HUES6 (cell line): ENCODE data around the gene PHLDA1.
A peak's percentile ranks its signal among the peaks of the same experiment; 100 is the strongest.

ENCODE experiments used
- H3K27ac ChIP-seq: 2 replicates; pipeline ENCODE4 v1.7.0; 2013; ENCODE audit warnings: low read depth, mild to moderate bottlenecking, low read length, inconsistent platforms
- H3K27me3 ChIP-seq: 2 replicates; pipeline ENCODE4 v1.6.1; 2013; ENCODE audit warnings: low read length; ENCODE audit not compliant: control insufficient read depth, insufficient read depth
- H3K36me3 ChIP-seq: 2 replicates; pipeline ENCODE4 v1.6.1; 2013; ENCODE audit warnings: low read length; ENCODE audit not compliant: control insufficient read depth, insufficient read depth
- H3K4me1 ChIP-seq: 2 replicates; pipeline ENCODE4 v1.6.1; 2013; ENCODE audit warnings: low read length; ENCODE audit not compliant: control insufficient read depth, insufficient read depth
- H3K4me3 ChIP-seq: 2 replicates; pipeline ENCODE4 v1.5.1; 2013; ENCODE audit warnings: low read depth, low read length
- H3K9ac ChIP-seq: one replicate; pipeline ENCODE4 v1.6.1; 2013; ENCODE audit warnings: mild to moderate bottlenecking, low read length
- H3K9me3 ChIP-seq: 2 replicates; pipeline ENCODE4 v1.6.1; 2013; ENCODE audit warnings: low read depth, low read length; ENCODE audit not compliant: control insufficient read depth, insufficient read depth

Gene PHLDA1

DNA sequence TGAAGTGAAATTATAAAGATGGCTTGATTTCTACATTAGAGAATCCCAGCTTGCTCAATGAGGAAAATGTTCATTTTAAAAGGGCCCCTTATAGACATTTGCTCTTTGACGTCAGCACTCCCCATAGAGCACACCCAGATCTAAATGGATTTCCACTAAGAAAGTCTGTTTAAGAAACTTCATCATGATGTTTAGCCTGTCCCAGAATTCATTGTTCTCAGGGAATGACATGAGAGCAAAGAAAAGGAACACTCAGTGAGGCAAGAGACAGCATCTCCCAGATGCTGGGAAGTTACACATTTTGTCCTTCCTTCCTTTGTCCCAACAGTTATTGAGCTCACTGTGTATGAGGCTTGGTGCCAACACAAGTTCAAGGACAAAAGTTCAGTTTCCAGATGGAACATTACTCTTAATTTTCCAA, 4.9 kb downstream of the PHLDA1 start:
- Histone ChIP-seq H3K9ac (no peak overlapping the region), H3K4me1 (peaks cover 12% of the 10 kb centered on the region), H3K27ac (no peak overlapping the region), H3K36me3 (peaks cover 40% of the 10 kb centered on the region), H3K9me3 (no peaks in the 10 kb centered on the region), H3K4me3 (peak overlapping the region; percentile 9; the same call in 1 of the 2 replicates), H3K27me3 (no peaks in the 10 kb centered on the region)

DNA sequence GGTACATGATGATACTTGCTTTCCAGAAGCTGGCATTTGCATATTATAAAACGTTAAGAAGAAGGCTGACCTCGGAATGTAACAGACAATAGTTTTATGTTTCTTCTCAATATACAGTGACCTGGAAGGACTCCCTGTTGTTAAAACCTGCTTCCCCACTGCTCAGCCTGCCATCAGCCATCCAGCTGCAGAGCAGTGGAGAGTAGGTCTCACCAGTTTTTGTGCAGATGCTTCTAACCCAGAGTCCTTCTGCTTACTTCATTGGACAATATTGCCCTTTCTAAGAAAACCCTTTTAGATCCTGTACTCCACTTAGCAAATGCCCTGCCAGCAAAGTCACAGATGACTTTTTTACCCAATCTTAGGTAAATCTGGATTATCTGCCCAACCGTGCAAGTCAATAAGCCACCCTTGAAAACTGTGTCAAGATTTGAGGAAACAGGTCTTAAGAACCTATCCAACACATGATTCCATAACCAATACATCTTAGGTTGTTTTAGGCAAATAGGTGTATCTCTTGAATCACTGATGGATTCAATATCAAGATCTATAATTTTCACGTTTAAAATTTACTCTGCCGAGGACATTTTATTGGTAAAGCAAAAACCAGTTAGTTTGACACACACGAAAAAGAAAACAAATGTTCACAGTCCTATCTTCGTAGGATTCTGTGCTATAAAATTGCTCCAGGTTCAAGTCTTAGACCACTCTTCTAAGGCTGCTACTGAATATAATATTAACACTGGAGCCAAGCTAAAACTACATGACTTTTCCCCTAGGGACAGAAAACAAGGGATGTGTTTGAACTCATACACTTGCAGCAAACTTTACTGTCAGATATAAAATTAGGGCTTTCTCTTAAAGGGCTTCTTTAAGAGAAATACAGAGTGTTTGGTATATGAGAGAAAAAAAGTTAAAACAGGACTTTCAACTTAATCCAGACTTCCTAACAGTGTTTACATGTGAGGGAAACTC, 5.7 kb downstream of the PHLDA1 start:
- H3K27ac ChIP-seq, result peak overlapping the region; percentile 15; the same call in 1 of the 2 replicates
- H3K4me3 ChIP-seq, result no peak overlapping the region
- no peaks in the 10 kb centered on the region for H3K27me3 ChIP-seq
- no peak overlapping the region for H3K9ac ChIP-seq
- peaks cover 39% of the 10 kb centered on the region for H3K36me3 ChIP-seq
- H3K4me1 ChIP-seq, result peaks cover 17% of the 10 kb centered on the region
- no peaks in the 10 kb centered on the region for H3K9me3 ChIP-seq

DNA sequence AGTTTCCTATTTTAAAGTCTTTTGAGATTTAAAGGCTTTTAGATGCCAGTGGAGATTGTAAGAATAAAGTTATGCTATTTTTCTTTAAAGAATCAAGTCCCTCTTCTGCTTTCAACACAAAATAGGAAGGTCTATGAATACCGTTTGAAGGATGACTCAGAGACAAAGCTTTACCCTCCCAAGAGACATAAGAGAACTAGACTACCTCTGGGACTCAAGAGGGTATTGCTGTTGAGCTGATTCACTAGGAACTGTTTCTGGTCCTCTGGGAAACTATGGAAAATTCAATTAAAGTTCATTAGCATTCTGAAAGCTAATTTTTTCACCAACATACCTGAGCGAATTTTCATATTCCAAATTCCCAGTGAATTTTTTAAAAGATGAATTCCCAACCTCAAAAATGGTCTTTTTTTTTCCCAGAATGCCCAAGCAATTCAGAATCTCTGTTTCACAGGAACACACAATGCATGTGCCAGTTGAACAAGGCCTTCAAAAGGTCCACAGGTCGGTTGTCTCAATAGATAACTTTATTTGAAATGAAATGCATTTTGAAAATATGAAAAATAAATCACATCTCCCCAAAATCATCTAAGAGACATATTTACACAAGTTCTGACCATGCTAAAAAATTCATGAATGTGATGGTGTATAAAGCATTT, 6.5 kb downstream of the PHLDA1 start:
- no peaks in the 10 kb centered on the region for H3K9me3 ChIP-seq
- H3K36me3 ChIP-seq, result peaks cover 31% of the 10 kb centered on the region
- no peaks in the 10 kb centered on the region for H3K27me3 ChIP-seq
- no peak overlapping the region for H3K9ac ChIP-seq
- no peak overlapping the region for H3K27ac ChIP-seq
- H3K4me3 ChIP-seq, result no peak overlapping the region
- H3K4me1 ChIP-seq, result peaks cover 25% of the 10 kb centered on the region

DNA sequence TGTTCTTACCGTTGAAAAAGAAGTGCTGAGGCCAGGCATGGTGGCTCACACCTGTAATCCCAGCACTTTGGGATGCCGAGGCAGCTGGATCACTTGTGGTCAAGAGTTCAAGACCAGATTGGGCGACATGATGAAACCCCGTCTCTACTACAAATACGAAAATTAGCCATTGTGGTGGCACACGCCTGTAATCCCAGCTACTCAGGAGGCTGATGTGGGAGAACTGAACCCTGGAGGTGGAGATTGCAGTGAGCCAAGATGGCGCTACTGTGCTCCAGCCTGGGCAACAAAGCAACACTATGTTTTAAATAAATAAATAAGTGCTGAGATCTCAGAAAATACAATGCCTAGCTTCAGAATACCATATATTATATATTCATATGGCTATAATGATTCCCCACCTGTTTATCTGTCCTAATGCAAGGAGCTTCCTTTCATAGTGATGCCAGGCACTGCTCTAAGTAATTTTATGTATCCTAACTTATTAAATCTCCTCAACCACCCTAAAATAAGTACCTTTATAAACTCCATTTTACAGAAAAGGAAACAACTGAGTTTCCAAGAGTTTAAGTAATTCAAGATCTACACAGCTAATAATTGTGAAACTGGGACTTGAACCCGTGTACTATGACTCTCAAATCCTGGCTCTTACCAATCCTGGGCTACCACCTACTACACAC, 7.3 kb downstream of the PHLDA1 start:
- Histone ChIP-seq H3K4me1 (peaks cover 33% of the 10 kb centered on the region), H3K27ac (no peak overlapping the region), H3K36me3 (peaks cover 23% of the 10 kb centered on the region), H3K27me3 (no peaks in the 10 kb centered on the region), H3K9ac (no peak overlapping the region), H3K4me3 (no peak overlapping the region), H3K9me3 (no peaks in the 10 kb centered on the region)

DNA sequence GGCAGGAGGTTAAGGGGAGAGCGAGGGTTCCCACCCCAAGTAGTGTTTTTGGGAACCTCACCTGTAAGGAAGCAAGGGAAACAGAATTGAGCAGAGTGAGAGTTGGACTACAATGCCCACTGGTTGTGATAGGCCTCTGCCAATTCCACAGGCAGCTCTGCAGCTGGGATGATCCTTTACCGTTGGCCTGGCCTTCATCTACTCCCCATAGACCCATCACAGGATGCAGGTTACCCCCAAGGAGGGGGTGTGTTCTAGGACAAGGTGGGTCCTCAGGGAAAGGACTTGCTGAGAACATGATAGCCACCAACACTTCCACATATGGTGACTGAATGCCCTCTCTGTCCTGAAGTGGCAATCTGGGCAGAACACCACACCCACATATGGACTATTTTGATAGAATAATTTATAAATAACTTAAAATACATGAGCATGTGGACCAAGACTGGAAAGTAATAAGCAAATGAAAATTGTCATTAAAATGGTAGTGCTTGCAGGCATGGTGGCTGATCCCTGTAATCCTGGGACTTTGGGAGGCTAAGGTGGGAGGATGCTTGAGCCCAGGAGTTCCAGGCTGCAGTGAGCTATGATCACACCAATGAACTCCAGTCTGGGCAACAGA, 8.4 kb downstream of the PHLDA1 start:
- Histone ChIP-seq H3K4me3 (no peak overlapping the region), H3K4me1 (peaks cover 41% of the 10 kb centered on the region), H3K27ac (no peak overlapping the region), H3K36me3 (peaks cover 12% of the 10 kb centered on the region), H3K9ac (no peak overlapping the region), H3K27me3 (no peaks in the 10 kb centered on the region), H3K9me3 (no peaks in the 10 kb centered on the region)

DNA sequence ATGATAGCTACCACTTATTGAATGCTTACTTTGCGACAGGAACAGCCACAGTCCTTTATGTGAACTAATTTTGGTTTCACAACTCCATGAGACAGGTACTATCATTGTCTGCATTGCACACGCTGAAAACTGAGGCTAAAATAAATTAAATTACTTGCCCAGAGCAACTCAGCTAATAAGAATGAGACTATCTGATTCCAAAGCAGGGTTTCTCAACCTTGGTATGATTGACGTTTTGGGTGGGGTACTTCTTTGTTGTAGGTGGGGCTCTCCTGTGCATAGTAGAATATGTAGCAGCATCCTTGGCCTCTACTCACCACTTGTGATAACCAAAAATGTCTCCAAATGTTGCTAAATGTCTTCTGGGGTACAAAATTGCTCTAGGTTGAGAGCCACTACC, 9.1 kb downstream of the PHLDA1 start:
- Histone ChIP-seq H3K4me3 (no peak overlapping the region), H3K4me1 (peaks cover 44% of the 10 kb centered on the region), H3K27ac (no peak overlapping the region), H3K27me3 (no peaks in the 10 kb centered on the region), H3K9me3 (no peaks in the 10 kb centered on the region), H3K36me3 (peaks cover 6% of the 10 kb centered on the region; the same call in 1 of the 2 replicates), H3K9ac (no peak overlapping the region)

DNA sequence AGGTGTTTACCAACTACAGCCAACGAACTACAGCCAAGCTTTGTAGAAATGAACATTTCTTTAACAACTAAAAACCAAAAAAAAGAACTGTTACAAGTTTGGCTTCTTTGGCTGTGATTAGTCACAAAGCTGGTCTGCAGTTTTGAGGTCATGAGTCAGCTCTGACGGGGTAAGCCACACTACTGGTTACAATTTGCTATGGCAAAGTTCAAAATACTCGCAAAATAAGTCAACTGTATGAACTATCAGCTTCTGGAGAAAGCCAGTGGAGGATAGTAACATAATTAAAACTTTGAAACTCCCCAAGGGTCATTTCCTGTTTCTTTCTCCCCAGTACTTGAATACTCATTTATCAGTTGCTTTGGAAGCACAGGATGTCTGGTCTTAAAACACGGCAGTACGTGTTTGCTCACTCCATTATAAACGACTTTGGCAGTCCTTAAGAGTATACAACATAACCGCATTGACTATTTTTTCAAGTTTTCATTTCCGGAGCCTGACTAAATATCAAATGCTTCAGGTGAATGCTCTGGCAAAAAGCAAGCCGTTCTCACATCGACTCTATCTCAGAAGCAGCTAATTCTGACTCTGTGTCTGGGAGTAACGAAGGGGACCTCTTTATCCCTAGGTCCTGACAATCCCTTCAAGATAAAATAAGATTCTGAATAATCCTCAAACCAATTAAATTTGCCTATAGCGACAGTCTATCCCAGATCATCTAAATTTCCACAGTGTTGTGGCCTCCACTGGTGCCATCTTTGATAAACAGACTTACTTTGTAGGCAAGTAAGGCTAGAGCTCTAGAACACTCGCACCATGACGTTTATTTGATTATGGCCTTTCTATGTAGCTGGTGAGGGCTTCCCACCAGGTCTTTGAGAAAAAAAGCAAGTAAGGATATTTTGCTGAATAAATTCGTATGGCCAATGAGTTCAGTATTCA, 10.6 kb downstream of the PHLDA1 start:
- H3K36me3 ChIP-seq, result no peaks in the 10 kb centered on the region
- H3K9me3 ChIP-seq, result no peaks in the 10 kb centered on the region
- no peaks in the 10 kb centered on the region for H3K27me3 ChIP-seq
- H3K4me3 ChIP-seq, result no peak overlapping the region
- peak overlapping the region; percentile 69; the same call in 1 of the 2 replicates for H3K27ac ChIP-seq
- peaks cover 41% of the 10 kb centered on the region for H3K4me1 ChIP-seq
- H3K9ac ChIP-seq, result peak overlapping the region; percentile 52

DNA sequence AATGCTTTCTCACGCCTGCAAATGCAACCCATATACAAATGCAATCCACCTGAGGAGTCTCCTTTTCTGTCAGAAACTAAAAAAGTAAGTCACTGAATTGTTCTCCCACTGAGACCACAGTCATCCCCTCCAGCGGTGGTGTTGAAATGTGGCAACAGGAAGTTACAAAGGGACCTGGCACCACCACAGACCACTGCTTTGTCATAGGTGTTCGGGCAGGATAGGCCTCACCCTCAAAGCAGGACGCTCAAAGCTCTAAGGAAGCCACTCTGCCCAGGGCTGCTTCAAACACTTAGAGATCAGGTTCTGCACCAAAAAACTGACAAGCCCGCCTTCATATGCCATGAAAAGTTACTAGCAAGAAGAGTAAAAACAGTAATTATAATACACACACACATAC, 11.3 kb downstream of the PHLDA1 start:
- Histone ChIP-seq H3K4me1 (peaks cover 38% of the 10 kb centered on the region), H3K36me3 (no peaks in the 10 kb centered on the region), H3K9me3 (no peaks in the 10 kb centered on the region), H3K4me3 (no peak overlapping the region), H3K27ac (peak overlapping the region; percentile 69), H3K27me3 (no peaks in the 10 kb centered on the region), H3K9ac (peak overlapping the region; percentile 52)

DNA sequence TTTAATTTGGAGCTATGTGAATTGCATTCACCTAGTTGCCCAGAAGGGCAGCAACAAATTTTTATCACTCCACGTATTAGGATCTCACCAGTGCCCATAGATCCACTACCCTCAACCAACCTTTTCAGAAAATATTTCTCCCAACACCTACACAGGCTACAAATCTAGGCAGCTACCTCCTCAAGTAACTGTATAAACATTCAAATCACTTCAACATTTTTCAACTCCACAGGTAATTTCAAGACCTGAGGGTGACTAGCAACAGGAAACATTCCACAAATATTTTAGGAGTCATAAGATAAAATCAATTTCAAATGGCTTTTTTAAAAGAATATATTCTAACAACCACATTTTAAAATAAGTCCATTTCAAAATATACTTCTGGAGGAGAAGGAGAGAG, 12.9 kb downstream of the PHLDA1 start:
- H3K9ac ChIP-seq, result peak overlapping the region; percentile 0
- H3K4me3 ChIP-seq, result no peak overlapping the region
- H3K27me3 ChIP-seq, result no peaks in the 10 kb centered on the region
- peak overlapping the region; percentile 32; the same call in 1 of the 2 replicates for H3K27ac ChIP-seq
- peaks cover 40% of the 10 kb centered on the region for H3K4me1 ChIP-seq
- H3K36me3 ChIP-seq, result no peaks in the 10 kb centered on the region
- no peaks in the 10 kb centered on the region for H3K9me3 ChIP-seq

DNA sequence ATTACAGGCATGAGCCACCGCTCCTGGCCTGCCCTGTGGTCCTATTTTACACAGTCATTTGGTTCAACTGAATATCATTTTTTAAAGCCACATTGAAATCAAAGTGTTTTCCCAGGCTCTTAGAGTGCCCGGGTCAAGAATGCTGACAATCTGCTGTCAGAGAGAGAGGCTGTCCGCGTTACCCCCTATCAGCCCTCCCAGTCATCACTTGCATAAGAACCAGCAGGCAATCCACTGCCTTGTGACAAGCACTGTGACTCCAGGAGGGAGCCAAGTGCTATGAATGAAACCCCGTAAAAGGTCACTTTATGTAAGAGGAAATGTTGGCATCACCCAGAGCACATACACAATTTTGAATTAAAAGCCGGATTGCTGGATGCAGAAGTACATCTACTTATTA, 13.5 kb downstream of the PHLDA1 start:
- Histone ChIP-seq H3K27ac (peak overlapping the region; percentile 32; the same call in 1 of the 2 replicates), H3K4me3 (no peak overlapping the region), H3K27me3 (no peaks in the 10 kb centered on the region), H3K4me1 (peaks cover 40% of the 10 kb centered on the region), H3K9me3 (no peaks in the 10 kb centered on the region), H3K9ac (peak overlapping the region; percentile 0), H3K36me3 (no peaks in the 10 kb centered on the region)
